Keratinocyte (primary cell): Measurements from ENCODE around the gene GTSF1L. TPM values are rescaled to one million over a fixed set of nuclear protein-coding genes. Genes with fewer than 3 reads are reported as not detected.

Experiments used
- DNase-seq: peaks from one replicate; pipeline ENCODE4 v3.0.0-alpha.2; 2011; ENCODE audit warnings: low read depth, missing footprints, low spot score
- FAIRE-seq: peaks from 2 replicates; lab custom pipeline; 2011; peaks lifted over from hg19 to GRCh38; lab: Jason Lieb, UNC
- H2AFZ ChIP-seq: 2 replicates; pipeline ENCODE4 v1.6.0; 2012; ENCODE audit warnings: low read length, control low read depth, inconsistent platforms; ENCODE audit not compliant: control insufficient read depth
- H3K27ac ChIP-seq: 2 replicates; pipeline ENCODE4 v1.5.1; 2011; ENCODE audit warnings: low read length; ENCODE audit not compliant: control insufficient read depth, insufficient read depth
- H3K27me3 ChIP-seq: 3 replicates; pipeline ENCODE4 v1.6.0; 2011; ENCODE audit warnings: low read length; ENCODE audit not compliant: control insufficient read depth, insufficient read depth; ENCODE audit errors: extremely low read depth
- H3K36me3 ChIP-seq, 2 experiments: 2 replicates in 1 of 2; 3 replicates in 1 of 2; pipeline ENCODE4 v1.5.1; 2011; ENCODE audit warnings: low read length in 2 of 2, mild to moderate bottlenecking in 1 of 2; ENCODE audit not compliant: control insufficient read depth in 2 of 2, insufficient read depth in 2 of 2; ENCODE audit errors: extremely low read depth in 1 of 2
- H3K4me1 ChIP-seq: 3 replicates; pipeline ENCODE4 v1.5.1; 2011; ENCODE audit warnings: low read length; ENCODE audit not compliant: control insufficient read depth, insufficient read depth; ENCODE audit errors: extremely low read depth
- H3K4me2 ChIP-seq: 3 replicates; pipeline ENCODE4 v1.6.0; 2011; ENCODE audit warnings: low read depth, low read length; ENCODE audit not compliant: control insufficient read depth, insufficient read depth; ENCODE audit errors: extremely low read depth
- H3K4me3 ChIP-seq, 3 experiments: fragments of 200-600 bp in 1 of 3; sonication (generic) in 1 of 3; 2 replicates in 2 of 3; 3 replicates in 1 of 3; pipeline ENCODE4 v1.5.1; 2011 to 2016; ENCODE audit warnings: low read length in 3 of 3, mild to moderate bottlenecking in 3 of 3, control low read depth in 2 of 3, inconsistent platforms in 1 of 3, low read depth in 1 of 3, mixed read lengths in 1 of 3, mixed run types in 1 of 3, moderate library complexity in 1 of 3; ENCODE audit not compliant: control insufficient read depth in 2 of 3, insufficient read depth in 2 of 3; ENCODE audit errors: extremely low read depth in 1 of 3
- H3K79me2 ChIP-seq: 2 replicates; pipeline ENCODE4 v1.6.0; 2012; ENCODE audit warnings: low read length; ENCODE audit not compliant: control insufficient read depth, insufficient read depth
- H3K9ac ChIP-seq: 3 replicates; pipeline ENCODE4 v1.6.0; 2011; ENCODE audit warnings: low read length; ENCODE audit not compliant: control insufficient read depth, insufficient read depth; ENCODE audit errors: extremely low read depth
- H3K9me1 ChIP-seq: 3 replicates; pipeline ENCODE4 v1.6.0; 2011; ENCODE audit warnings: low read length; ENCODE audit not compliant: control insufficient read depth, insufficient read depth; ENCODE audit errors: extremely low read depth
- H3K9me3 ChIP-seq: 2 replicates; pipeline ENCODE4 v1.5.1; 2012; ENCODE audit warnings: low read depth, low read length; ENCODE audit not compliant: control insufficient read depth
- H4K20me1 ChIP-seq: 3 replicates; pipeline ENCODE4 v1.6.0; 2011; ENCODE audit warnings: low read length; ENCODE audit not compliant: control insufficient read depth, insufficient read depth; ENCODE audit errors: extremely low read depth
- CTCF ChIP-seq, 3 experiments: IDR thresholded peaks in 1 of 3; conservative IDR thresholded peaks in 1 of 3; optimal IDR thresholded peaks in 1 of 3; 2 replicates in 2 of 3; 3 replicates in 1 of 3; pipeline versions ENCODE3 to v1.5.1; 2011; ENCODE audit warnings: low read length in 3 of 3, mild to moderate bottlenecking in 3 of 3, moderate library complexity in 2 of 3, control low read depth in 1 of 3, inconsistent platforms in 1 of 3; ENCODE audit not compliant: insufficient read depth in 2 of 3; ENCODE audit errors: extremely low read depth in 1 of 3
- EZH2 ChIP-seq: IDR thresholded peaks from one replicate; pipeline ENCODE4 v1.6.1; 2012; ENCODE audit warnings: inconsistent platforms, mild to moderate bottlenecking, low read length, moderate library complexity
- dilution Hi-C: fragments of 300-500 bp; cut with MboI; formaldehyde crosslinking; loops from one replicate; pipeline ENCODE4 v1.7.0; 2020; ENCODE audit warnings: low sequenced_read_pairs; ENCODE audit not compliant: extremely low pct_ligation_motif_present
- polyA plus RNA-seq, 5 experiments: library from polyadenylated mRNA; depleted of rRNA in 3 of 5; stranded (reverse) in 3 of 5; stranded (forward) in 1 of 5; unstranded in 1 of 5; fragments of >200 nt; gene quantifications; 1 replicate in 1 of 5; 2 replicates in 3 of 5; 3 replicates in 1 of 5; pipeline versions ENCODE4 v1.2.1 to v1.2.3, GENCODE V29; 2011 to 2012; ENCODE audit warnings: missing spikeins in 2 of 5, low read depth in 1 of 5, low replicate concordance in 1 of 5

GTSF1L gene
- polyA plus RNA-seq, 1 donor (not counting 4 experiments of a cell fraction or from before 2014, with no cell fraction given), result not detected

GRCh38 chr20:43739148-43739749 lies 12.4 kb upstream of the GTSF1L start:
- H2AFZ ChIP-seq, result no peak overlapping the region
- no peaks in the 10 kb centered on the region for H3K79me2 ChIP-seq
- no peak overlapping the region for H3K4me3 ChIP-seq
- dilution Hi-C loops, result no loop called here
- H4K20me1 ChIP-seq, result no peaks in the 10 kb centered on the region
- no peak overlapping the region for H3K4me2 ChIP-seq
- H3K4me1 ChIP-seq, result no peaks in the 10 kb centered on the region
- DNase-seq, result no peak
- FAIRE-seq, result no peak
- no peaks in the 10 kb centered on the region for H3K9me1 ChIP-seq
- no peak overlapping the region for H3K27ac ChIP-seq
- TF ChIP-seq EZH2, result no peak
- TF ChIP-seq CTCF (optimal IDR thresholded peaks at IDR 0.05 in 1 of 3, IDR thresholded peaks at IDR 0.05 in 1 of 3, conservative IDR thresholded peaks at IDR 0.05 in 1 of 3; ENCODE audit: extremely low read depth in 1 of 3, insufficient read depth in 2 of 3, low read length in 3 of 3), result no peak
- H3K27me3 ChIP-seq, result no peaks in the 10 kb centered on the region
- H3K36me3 ChIP-seq, result no peaks in the 10 kb centered on the region
- H3K9me3 ChIP-seq, result no peaks in the 10 kb centered on the region
- no peak overlapping the region for H3K9ac ChIP-seq

GRCh38 chr20:43737925-43738324 lies 11.1 kb upstream of the GTSF1L start:
- no peaks in the 10 kb centered on the region for H3K4me1 ChIP-seq
- no peak overlapping the region for H3K27ac ChIP-seq
- dilution Hi-C loops, result no loop called here
- no peak overlapping the region for H3K4me2 ChIP-seq
- no peaks in the 10 kb centered on the region for H3K79me2 ChIP-seq
- no peaks in the 10 kb centered on the region for H3K36me3 ChIP-seq
- DNase-seq (no peak), FAIRE-seq (no peak)
- H4K20me1 ChIP-seq, result no peaks in the 10 kb centered on the region
- no peaks in the 10 kb centered on the region for H3K9me3 ChIP-seq
- no peak overlapping the region for H3K9ac ChIP-seq
- H2AFZ ChIP-seq, result no peak overlapping the region
- no peaks in the 10 kb centered on the region for H3K9me1 ChIP-seq
- TF ChIP-seq CTCF (optimal IDR thresholded peaks at IDR 0.05 in 1 of 3, IDR thresholded peaks at IDR 0.05 in 1 of 3, conservative IDR thresholded peaks at IDR 0.05 in 1 of 3; ENCODE audit: extremely low read depth in 1 of 3, insufficient read depth in 2 of 3, low read length in 3 of 3) (no peak), EZH2 (no peak)
- no peak overlapping the region for H3K4me3 ChIP-seq
- H3K27me3 ChIP-seq, result no peaks in the 10 kb centered on the region
